H1 (cell line): ENCODE measurements around the gene PPP2R2D. TPM values are rescaled to one million over a fixed set of nuclear protein-coding genes. Genes with fewer than 3 reads are reported as not detected.

ENCODE experiments used
- CTCF ChIA-PET: fragments of 300-600 bp; sonication (Branson Sonifier 250); formaldehyde crosslinking; loops from one replicate; lab custom pipeline; 2021; ENCODE audit not compliant: partially characterized antibody; lab: Charles Lee
- POLR2A ChIA-PET: fragments of 300-600 bp; sonication (Branson Sonifier 250); formaldehyde crosslinking; loops from one replicate; lab custom pipeline; 2021; ENCODE audit warnings: inconsistent platforms; ENCODE audit not compliant: partially characterized antibody; lab: Charles Lee
- DNase-seq, 2 experiments: peaks; one replicate each; pipeline versions ENCODE4 v3.0.0 to v3.0.0-alpha.2; 2010 to 2022; ENCODE audit warnings: low spot score in 2 of 2, low read depth in 1 of 2, mixed read lengths in 1 of 2
- FAIRE-seq: peaks from 2 replicates; lab custom pipeline; 2011; peaks lifted over from hg19 to GRCh38; lab: Jason Lieb, UNC
- H2AFZ ChIP-seq: 2 replicates; pipeline ENCODE4 v1.8.1; 2012; ENCODE audit warnings: low read length, inconsistent platforms
- H2AK5ac ChIP-seq: 2 replicates; pipeline ENCODE4 v1.6.1; 2013; ENCODE audit warnings: low read depth, low read length
- H2BK120ac ChIP-seq: replicated peaks from 2 replicates; pipeline ENCODE3; 2013; ENCODE audit warnings: low read depth, low read length, inconsistent platforms
- H2BK12ac ChIP-seq: 2 replicates; pipeline ENCODE4 v1.6.1; 2013; ENCODE audit warnings: low read depth, low read length
- H2BK15ac ChIP-seq: 2 replicates; pipeline ENCODE4 v1.6.1; 2013; ENCODE audit warnings: low read length
- H2BK20ac ChIP-seq: 2 replicates; pipeline ENCODE4 v1.6.1; 2013; ENCODE audit warnings: low read length
- H2BK5ac ChIP-seq: 2 replicates; pipeline ENCODE4 v1.6.1; 2013; ENCODE audit warnings: low read depth, low read length
- H3K14ac ChIP-seq: 2 replicates; pipeline ENCODE4 v1.6.1; 2013; ENCODE audit warnings: inconsistent platforms; ENCODE audit not compliant: insufficient read length
- H3K18ac ChIP-seq: 2 replicates; pipeline ENCODE4 v1.6.1; 2013; ENCODE audit warnings: low read length; ENCODE audit errors: extremely low read depth
- H3K23ac ChIP-seq: 2 replicates; pipeline ENCODE4 v1.6.1; 2013; ENCODE audit warnings: inconsistent platforms; ENCODE audit not compliant: insufficient read length
- H3K23me2 ChIP-seq: 2 replicates; pipeline ENCODE4 v1.6.1; 2013; ENCODE audit warnings: low read depth, low read length
- H3K27ac ChIP-seq: 2 replicates; pipeline ENCODE4 v1.6.1; 2011; ENCODE audit warnings: low read depth, low read length, inconsistent platforms
- H3K27me3 ChIP-seq, 4 experiments: replicated peaks in 1 of 4; 1 replicate in 1 of 4; 2 replicates in 3 of 4; pipeline versions ENCODE4 v1.6.1 to v1.8.1; 2011 to 2013; ENCODE audit warnings: low read length in 3 of 4, mild to moderate bottlenecking in 3 of 4, inconsistent platforms in 2 of 4, mixed read lengths in 2 of 4, moderate library complexity in 1 of 4; ENCODE audit not compliant: control insufficient read depth in 3 of 4, insufficient read depth in 3 of 4; ENCODE audit errors: extremely low read depth in 1 of 4
- H3K36me3 ChIP-seq, 4 experiments: 2 replicates each; pipeline versions ENCODE4 v1.6.1 to v1.8.1; 2011 to 2013; ENCODE audit warnings: mild to moderate bottlenecking in 4 of 4, low read length in 3 of 4, moderate library complexity in 2 of 4, control low read depth in 1 of 4, inconsistent platforms in 1 of 4; ENCODE audit not compliant: insufficient read depth in 4 of 4, control insufficient read depth in 2 of 4
- H3K4ac ChIP-seq: replicated peaks from 2 replicates; pipeline ENCODE3; 2013; ENCODE audit warnings: low read length, low read depth, mixed read lengths, inconsistent platforms; ENCODE audit not compliant: insufficient read length
- H3K4me1 ChIP-seq, 4 experiments: replicated peaks in 1 of 4; 1 replicate in 1 of 4; 2 replicates in 3 of 4; pipeline versions ENCODE4 v1.6.1 to v1.8.1; 2011 to 2013; ENCODE audit warnings: low read length in 3 of 4, inconsistent platforms in 2 of 4, mixed read lengths in 1 of 4; ENCODE audit not compliant: insufficient read depth in 4 of 4, control insufficient read depth in 3 of 4
- H3K4me2 ChIP-seq, 2 experiments: 2 replicates each; pipeline versions ENCODE4 v1.6.1 to v1.8.1; 2011 to 2013; ENCODE audit warnings: low read depth in 2 of 2, low read length in 2 of 2, control low read depth in 1 of 2, inconsistent platforms in 1 of 2, mild to moderate bottlenecking in 1 of 2; ENCODE audit not compliant: insufficient read depth in 1 of 2
- H3K4me3 ChIP-seq, 4 experiments: fragments of 200-600, 300-600 bp in 1 of 4; sonication (generic), shearing (Covaris generic), sonication (Bioruptor Twin) in 1 of 4; 2 replicates each; pipeline versions ENCODE4 v1.5.1 to v1.8.1; 2011 to 2016; ENCODE audit warnings: low read length in 4 of 4, low read depth in 3 of 4, control low read depth in 2 of 4, inconsistent platforms in 2 of 4, mild to moderate bottlenecking in 2 of 4, mixed read lengths in 1 of 4, moderate library complexity in 1 of 4; ENCODE audit not compliant: insufficient read depth in 2 of 4; ENCODE audit errors: extremely low read depth in 1 of 4
- H3K56ac ChIP-seq: replicated peaks from 2 replicates; pipeline ENCODE3; 2013; ENCODE audit warnings: low read depth, mild to moderate bottlenecking, mixed read lengths, low read length, inconsistent platforms; ENCODE audit not compliant: insufficient read length
- H3K79me1 ChIP-seq: 2 replicates; pipeline ENCODE4 v1.6.1; 2013; ENCODE audit warnings: low read depth, low read length, control low read depth
- H3K79me2 ChIP-seq, 2 experiments: 2 replicates each; pipeline versions ENCODE4 v1.6.1 to v1.8.1; 2012 to 2013; ENCODE audit warnings: low read length in 2 of 2, mild to moderate bottlenecking in 2 of 2, inconsistent platforms in 1 of 2; ENCODE audit not compliant: insufficient read depth in 2 of 2, control insufficient read depth in 1 of 2
- H3K9ac ChIP-seq, 4 experiments: replicated peaks in 1 of 4; 1 replicate in 1 of 4; 2 replicates in 3 of 4; pipeline versions ENCODE4 v1.6.1 to v1.8.1; 2011 to 2013; ENCODE audit warnings: low read depth in 3 of 4, low read length in 3 of 4, control low read depth in 2 of 4, mild to moderate bottlenecking in 2 of 4, moderate library complexity in 2 of 4, inconsistent platforms in 1 of 4; ENCODE audit errors: extremely low read depth in 1 of 4
- H3K9me3 ChIP-seq, 2 experiments: 2 replicates each; pipeline versions ENCODE4 v1.6.1 to v1.8.1; 2012 to 2013; ENCODE audit warnings: mild to moderate bottlenecking in 2 of 2, moderate library complexity in 2 of 2, control low read depth in 1 of 2, inconsistent platforms in 1 of 2, low read depth in 1 of 2, low read length in 1 of 2, mixed read lengths in 1 of 2; ENCODE audit not compliant: insufficient read depth in 2 of 2
- H4K20me1 ChIP-seq, 2 experiments: replicated peaks in 1 of 2; 2 replicates each; pipeline versions ENCODE3 to v1.8.1; 2011 to 2013; ENCODE audit warnings: inconsistent platforms in 2 of 2, low read length in 2 of 2, mild to moderate bottlenecking in 1 of 2; ENCODE audit not compliant: insufficient read depth in 2 of 2, control insufficient read depth in 1 of 2
- H4K5ac ChIP-seq: 2 replicates; pipeline ENCODE4 v1.6.1; 2013; ENCODE audit warnings: low read length, low read depth, mixed read lengths, inconsistent platforms; ENCODE audit not compliant: insufficient read length
- H4K8ac ChIP-seq: 2 replicates; pipeline ENCODE4 v1.8.0; 2013; ENCODE audit warnings: mild to moderate bottlenecking, moderate library complexity, low read length, inconsistent platforms; ENCODE audit not compliant: insufficient read depth; ENCODE audit errors: extremely low read depth
- H4K91ac ChIP-seq: replicated peaks from 2 replicates; pipeline ENCODE3; 2013; ENCODE audit warnings: low read length, mixed read lengths, inconsistent platforms; ENCODE audit not compliant: insufficient read length
- BACH1 ChIP-seq: IDR thresholded peaks from 2 replicates; pipeline ENCODE4 v1.6.1; 2012; ENCODE audit warnings: low read length, improper control_type of control experiment
- CTBP2 ChIP-seq: IDR thresholded peaks from 2 replicates; pipeline ENCODE4 v1.7.0; 2011; ENCODE audit warnings: borderline replicate concordance, mild to moderate bottlenecking, moderate library complexity, mixed read lengths, low read length; ENCODE audit not compliant: insufficient read depth, insufficient read length
- EP300 ChIP-seq, 2 experiments: IDR thresholded peaks; 1 replicate in 1 of 2; 2 replicates in 1 of 2; pipeline ENCODE4 v1.6.1; 2011 to 2012; ENCODE audit warnings: low read depth in 2 of 2, low read length in 2 of 2, mild to moderate bottlenecking in 2 of 2, borderline replicate concordance in 1 of 2, inconsistent platforms in 1 of 2, moderate library complexity in 1 of 2
- GABPA ChIP-seq: IDR thresholded peaks from 2 replicates; pipeline ENCODE4 v1.6.1; 2011; ENCODE audit warnings: mild to moderate bottlenecking, low read length, moderate library complexity, borderline replicate concordance; ENCODE audit not compliant: insufficient read depth
- RAD21 ChIP-seq, 2 experiments: IDR thresholded peaks in 1 of 2; conservative IDR thresholded peaks in 1 of 2; 2 replicates each; pipeline ENCODE4 v1.6.1; 2011; ENCODE audit warnings: low read depth in 2 of 2, low read length in 2 of 2, improper control_type of control experiment in 1 of 2, inconsistent platforms in 1 of 2, mild to moderate bottlenecking in 1 of 2, moderate library complexity in 1 of 2
- RNF2 ChIP-seq: fragments of 200-900, 300-1000 bp; sonication (generic); IDR thresholded peaks from 2 replicates; pipeline ENCODE4 v1.7.1; 2016; ENCODE audit warnings: borderline replicate concordance, low read depth, mild to moderate bottlenecking, antibody characterized with exemption, low read length; ENCODE audit not compliant: poor library complexity, severe bottlenecking; ENCODE audit errors: missing control alignments
- SUZ12 ChIP-seq: fragments of 200-600 bp; sonication (generic); IDR thresholded peaks from 2 replicates; pipeline ENCODE4 v1.6.1; 2012; ENCODE audit warnings: mild to moderate bottlenecking, inconsistent platforms, low read length, moderate library complexity, mixed read lengths
- TAF7 ChIP-seq: optimal IDR thresholded peaks from 2 replicates; pipeline ENCODE3; 2011; ENCODE audit warnings: low read depth, mild to moderate bottlenecking, inconsistent platforms, low read length, moderate library complexity, borderline replicate concordance
- ZNF274 ChIP-seq: IDR thresholded peaks from 2 replicates; pipeline ENCODE4 v1.7.0; 2012; ENCODE audit warnings: low read length, borderline replicate concordance; ENCODE audit errors: extremely low read depth
- WGBS, 2 experiments: shearing (Covaris generic) in 1 of 2; methylation state at CpG; one replicate each; pipeline versions ENCODE4 v1.1.6 to v1.1.7; 2013 to 2015; ENCODE audit warnings: low lambda C conversion rate in 2 of 2, mixed read lengths in 2 of 2, inconsistent platforms in 1 of 2, low coverage in 1 of 2, missing lambda C conversion rate in 1 of 2; ENCODE audit not compliant: insufficient replicate concordance in 2 of 2, insufficient coverage in 1 of 2, insufficient read length in 1 of 2; ENCODE audit errors: extremely low coverage in 1 of 2, missing lambda C conversion rate in 1 of 2; 5-methylcytosine and 5-hydroxymethylcytosine counted together
- polyA plus RNA-seq, 7 experiments: library from polyadenylated mRNA; depleted of rRNA in 3 of 7; stranded (reverse) in 5 of 7; unstranded in 2 of 7; fragments of >200 nt in 5 of 7; fragments of 200-250 nt in 2 of 7; gene quantifications; 1 replicate in 5 of 7; 2 replicates in 1 of 7; 4 replicates in 1 of 7; pipeline versions ENCODE4 v1.2.1 to v1.2.3, GENCODE V29; 2011 to 2013; ENCODE audit warnings: missing spikeins in 2 of 7, mixed read lengths in 2 of 7
- total RNA-seq: library from RNA; stranded (reverse); fragmentation: NEBNext Ultra II Directional; extraction: Animal tissue kit (Norgen Biotek cat#: 25700); gene quantifications from 2 replicates; pipeline ENCODE4 v1.2.1, GENCODE V29; 2021

Gene PPP2R2D
- total and polyA plus RNA-seq, 2 of the 8 experiments (the other 6 are each of a cell fraction or from before 2014, with no cell fraction given): 25.4 to 32.8 TPM

- Histone ChIP-seq H3K23ac (no peak overlapping the region), H3K4me1 (no peaks in the 10 kb centered on the region), H3K27me3 (no peaks in the 10 kb centered on the region), H3K4ac (no peak overlapping the region), H3K14ac (no peak overlapping the region), H2BK12ac (no peak overlapping the region), H2BK15ac (no peak overlapping the region), H2BK20ac (no peak overlapping the region), H3K4me2 (no peak overlapping the region), H3K79me1 (peaks cover 21% of the 10 kb centered on the region), H2BK5ac (no peak overlapping the region), H3K4me3 (no peak overlapping the region), H3K9me3 (no peaks in the 10 kb centered on the region; a peak in 1 of 4 replicates), H4K8ac (no peak overlapping the region), H2BK120ac (no peak overlapping the region), H2AFZ (no peak overlapping the region), H3K18ac (no peak overlapping the region), H4K20me1 (peaks cover 4 to 9% of the 10 kb centered on the region in 2 experiments), H3K23me2 (no peaks in the 10 kb centered on the region), H3K56ac (no peak overlapping the region), H3K79me2 (peaks cover 5 to 49% of the 10 kb centered on the region in 2 experiments), H4K91ac (no peak overlapping the region), H3K36me3 (peaks cover 3 to 20% (median 15%) of the 10 kb centered on the region in 4 experiments; a peak in 7 of 8 replicates), H4K5ac (no peak overlapping the region), H3K9ac (no peak overlapping the region), H3K27ac (no peak overlapping the region), H2AK5ac (no peak overlapping the region)
- WGBS, 2 experiments: 92% methylated on average over 9 of the region's 9 CpGs; no CpG with 5 or more reads in 1 of the 2 experiments
- FAIRE-seq (no peak), DNase-seq (no peak)
- CTCF ChIA-PET: interaction anchor here (1.3 to 2.3 kb wide), 2 partner anchors 10 to 87 kb away, joined by 5 read pairs; no protein-coding TSS in a partner anchor
- POLR2A ChIA-PET: interaction anchor here (0.6 kb wide), 1 partner anchor 194 kb away, joined by 4 read pairs; no protein-coding TSS in a partner anchor
- TF ChIP-seq BACH1 (no peak), ZNF274 (no peak), SUZ12 (no peak), TAF7 (no peak), GABPA (no peak), RNF2 (no peak), CTBP2 (no peak), EP300 (IDR thresholded peaks at IDR 0.05; ENCODE audit: borderline replicate concordance in 1 of 2, low read depth in 2 of 2, low read length in 2 of 2) (no peak), RAD21 (IDR thresholded peaks at IDR 0.05 in 1 of 2, conservative IDR thresholded peaks at IDR 0.05 in 1 of 2; ENCODE audit: low read depth in 2 of 2, low read length in 2 of 2) (no peak)
Observed at GRCh38 chr10:131936294-131936693, 35.5 kb downstream of the PPP2R2D start.
